Fibroblast of lung (primary cell): ENCODE results near the gene TMPRSS7.

Experiments used
- EZH2 ChIP-seq: IDR thresholded peaks from 2 replicates; pipeline ENCODE4 v1.5.1; 2012; ENCODE audit warnings: low read length, control low read depth, mild to moderate bottlenecking; ENCODE audit errors: missing control alignments
- TF ChIP-seq, protein P1 (sequence below), 2 donors: IDR thresholded peaks in 1 of 2; conservative IDR thresholded peaks in 1 of 2; 1 replicate in 1 of 2; 2 replicates in 1 of 2; pipeline ENCODE4 v1.5.1; 2011 to 2012; ENCODE audit warnings: low read length in 2 of 2, control low read depth in 1 of 2, inconsistent platforms in 1 of 2, low read depth in 1 of 2, mild to moderate bottlenecking in 1 of 2

- TF ChIP-seq, protein P1, sequence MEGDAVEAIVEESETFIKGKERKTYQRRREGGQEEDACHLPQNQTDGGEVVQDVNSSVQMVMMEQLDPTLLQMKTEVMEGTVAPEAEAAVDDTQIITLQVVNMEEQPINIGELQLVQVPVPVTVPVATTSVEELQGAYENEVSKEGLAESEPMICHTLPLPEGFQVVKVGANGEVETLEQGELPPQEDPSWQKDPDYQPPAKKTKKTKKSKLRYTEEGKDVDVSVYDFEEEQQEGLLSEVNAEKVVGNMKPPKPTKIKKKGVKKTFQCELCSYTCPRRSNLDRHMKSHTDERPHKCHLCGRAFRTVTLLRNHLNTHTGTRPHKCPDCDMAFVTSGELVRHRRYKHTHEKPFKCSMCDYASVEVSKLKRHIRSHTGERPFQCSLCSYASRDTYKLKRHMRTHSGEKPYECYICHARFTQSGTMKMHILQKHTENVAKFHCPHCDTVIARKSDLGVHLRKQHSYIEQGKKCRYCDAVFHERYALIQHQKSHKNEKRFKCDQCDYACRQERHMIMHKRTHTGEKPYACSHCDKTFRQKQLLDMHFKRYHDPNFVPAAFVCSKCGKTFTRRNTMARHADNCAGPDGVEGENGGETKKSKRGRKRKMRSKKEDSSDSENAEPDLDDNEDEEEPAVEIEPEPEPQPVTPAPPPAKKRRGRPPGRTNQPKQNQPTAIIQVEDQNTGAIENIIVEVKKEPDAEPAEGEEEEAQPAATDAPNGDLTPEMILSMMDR (conservative IDR thresholded peaks at IDR 0.05 in 1 of 2, IDR thresholded peaks at IDR 0.05 in 1 of 2; ENCODE audit: low read depth in 1 of 2, low read length in 2 of 2), result peak; percentile 67 to 75
- no peak for TF ChIP-seq EZH2
These were observed 21.3 kb upstream of the TMPRSS7 start for GRCh38 chr3:112013058-112013783.
